DMS153 treated with DMSO at 0.1 percent for 48 hours (cell line): ENCODE results near the gene WDR83.
"Not testable (repeated sequence)": the region's sequence is repeated elsewhere in the genome, so short reads cannot be mapped to it uniquely, and the experiment has no call there.

ENCODE experiments used
- DNase-seq: peaks from one replicate; lab custom pipeline; 2025; ENCODE audit not compliant: unreplicated experiment; lab: John Stamatoyannopoulos, UW

Gene WDR83

GRCh38 chr19:12655546-12655945, 11.1 kb upstream of the WDR83 start:
- no peak for DNase-seq

- DNase-seq: no peak
These were observed 9.6 kb upstream of the WDR83 start for GRCh38 chr19:12656899-12657571.

- no peak for DNase-seq
These were observed 8.6 kb upstream of the WDR83 start for GRCh38 chr19:12657966-12658365.

- DNase-seq: no peak
These were observed 5.6 kb upstream of the WDR83 start for GRCh38 chr19:12660980-12661379.

- no peak for DNase-seq
These were observed 2.0 kb upstream of the WDR83 start for GRCh38 chr19:12664406-12665280.

- DNase-seq: no peak
These were observed 1.4 kb upstream of the WDR83 start for GRCh38 chr19:12665281-12665573.

- DNase-seq: no peak
These were observed 839 bp upstream of the WDR83 start for GRCh38 chr19:12665671-12666264.

GRCh38 chr19:12667731-12668302, 1.2 kb downstream of the WDR83 start:
- no peak for DNase-seq

GRCh38 chr19:12668346-12668745, 1.7 kb downstream of the WDR83 start:
- no peak for DNase-seq

GRCh38 chr19:12668932-12669269, 2.3 kb downstream of the WDR83 start:
- no peak for DNase-seq

- DNase-seq: peak; percentile 66
These were observed 2.9 kb downstream of the WDR83 start for GRCh38 chr19:12669270-12670158.

GRCh38 chr19:12670159-12670928, 3.7 kb downstream of the WDR83 start:
- DNase-seq: no peak

GRCh38 chr19:12672744-12673143, 6.1 kb downstream of the WDR83 start:
- DNase-seq: no peak

- DNase-seq: no peak
These were observed 8.8 kb downstream of the WDR83 start for GRCh38 chr19:12675399-12675798.

GRCh38 chr19:12675940-12676339, 9.3 kb downstream of the WDR83 start:
- DNase-seq: no peak

GRCh38 chr19:12676384-12676792, 9.8 kb downstream of the WDR83 start:
- peak; percentile 59 for DNase-seq

- no peak for DNase-seq
These were observed 10.3 kb downstream of the WDR83 start for GRCh38 chr19:12676928-12677327.

GRCh38 chr19:12678039-12678438, 11.4 kb downstream of the WDR83 start:
- DNase-seq: not testable (repeated sequence)

GRCh38 chr19:12680034-12680433, 13.4 kb downstream of the WDR83 start:
- no peak for DNase-seq
